GM21367 (cell line): ENCODE measurements around the gene TSPAN18.

Source experiments
- ATAC-seq: cut with Tn5 transposase; IDR thresholded peaks from one replicate; pipeline ENCODE4 v1.9.1; 2021; ENCODE audit not compliant: unreplicated experiment

The TSPAN18 gene

DNA sequence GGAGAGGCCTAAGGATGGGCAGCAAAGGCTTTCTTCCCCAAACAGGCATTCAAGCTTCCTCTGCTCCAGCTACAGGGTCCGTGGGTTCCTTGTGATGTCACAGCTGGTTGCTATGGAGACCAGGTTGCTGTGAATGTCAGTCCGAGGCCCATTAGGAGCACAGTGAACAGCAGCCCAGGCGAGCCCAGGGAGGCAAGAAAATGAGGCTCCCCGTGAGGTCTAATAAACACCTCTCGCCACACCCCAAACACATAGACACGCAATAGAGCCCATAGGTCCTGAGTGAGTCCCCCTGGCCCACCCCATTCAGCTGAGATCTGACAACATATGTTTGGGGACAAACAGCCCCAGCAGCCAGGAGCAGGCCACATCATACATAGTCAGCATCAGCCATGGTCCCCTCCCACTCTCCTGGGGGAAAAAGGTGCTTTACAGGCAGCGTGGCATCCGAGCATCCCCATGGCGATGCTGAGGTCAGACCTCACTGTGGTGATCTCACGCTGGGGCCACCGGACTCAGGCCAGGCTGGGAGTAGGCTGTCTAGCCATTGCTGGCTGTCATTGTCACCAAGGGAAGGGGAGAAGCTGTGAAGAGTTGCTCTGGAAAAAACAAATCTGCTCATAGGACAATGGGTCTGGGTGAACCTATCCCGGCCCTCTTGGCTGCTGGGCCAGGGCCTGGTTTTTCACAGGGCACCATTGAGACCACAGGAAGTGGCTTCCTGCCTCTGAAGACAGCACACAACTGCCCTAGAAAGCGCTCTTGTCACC is 247.1 kb downstream of the TSPAN18 start:
- no peak for ATAC-seq

DNA sequence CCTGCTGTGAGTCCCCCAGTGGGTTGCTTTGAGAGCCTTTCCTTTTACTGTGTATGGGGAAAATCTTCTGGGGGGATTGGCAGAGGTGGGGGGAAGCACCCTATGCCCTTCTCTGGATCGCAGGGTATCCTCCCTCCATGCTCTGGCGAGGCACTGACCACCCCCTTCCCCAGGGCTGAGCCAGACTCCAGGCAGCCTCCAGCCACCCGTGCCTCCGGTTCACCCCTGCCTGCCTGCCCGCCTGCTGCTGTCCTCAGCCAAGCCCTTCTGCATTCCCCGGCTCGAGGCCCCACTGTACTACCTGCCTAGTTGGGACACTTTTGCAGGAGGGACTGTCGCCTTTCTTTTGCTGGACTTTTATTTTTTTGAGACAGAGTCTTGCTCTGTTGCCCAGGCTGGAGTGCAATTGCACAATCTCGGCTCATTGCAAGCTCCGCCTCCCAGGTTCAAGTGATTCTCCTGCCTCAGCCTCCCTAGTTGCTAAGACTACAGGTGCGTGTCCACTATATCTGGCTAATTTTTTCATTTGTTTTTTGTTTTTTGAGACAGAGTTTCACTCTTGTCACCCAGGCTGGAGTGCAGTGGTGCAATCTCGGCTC is 247.7 kb downstream of the TSPAN18 start:
- ATAC-seq = no peak

DNA sequence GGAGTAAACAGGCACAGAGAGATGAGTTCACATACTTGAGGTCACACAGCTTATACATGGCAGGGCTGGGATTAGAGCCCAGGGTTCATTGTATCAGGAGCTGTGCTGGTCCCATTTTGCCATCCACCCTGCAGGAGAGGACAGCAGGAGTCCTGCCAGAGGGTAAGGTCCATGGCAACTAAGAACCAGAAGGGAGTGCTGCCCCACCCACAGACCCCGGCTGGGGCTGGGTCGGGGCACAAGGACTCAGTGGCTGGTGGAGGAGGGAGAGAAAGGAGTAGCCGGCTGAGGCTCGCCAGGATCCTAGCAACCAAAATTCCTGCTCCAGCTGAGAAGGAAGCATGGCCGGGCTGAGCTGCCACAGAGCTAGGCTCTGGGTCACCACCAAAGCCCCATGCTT is 249.8 kb downstream of the TSPAN18 start:
- no peak for ATAC-seq

DNA sequence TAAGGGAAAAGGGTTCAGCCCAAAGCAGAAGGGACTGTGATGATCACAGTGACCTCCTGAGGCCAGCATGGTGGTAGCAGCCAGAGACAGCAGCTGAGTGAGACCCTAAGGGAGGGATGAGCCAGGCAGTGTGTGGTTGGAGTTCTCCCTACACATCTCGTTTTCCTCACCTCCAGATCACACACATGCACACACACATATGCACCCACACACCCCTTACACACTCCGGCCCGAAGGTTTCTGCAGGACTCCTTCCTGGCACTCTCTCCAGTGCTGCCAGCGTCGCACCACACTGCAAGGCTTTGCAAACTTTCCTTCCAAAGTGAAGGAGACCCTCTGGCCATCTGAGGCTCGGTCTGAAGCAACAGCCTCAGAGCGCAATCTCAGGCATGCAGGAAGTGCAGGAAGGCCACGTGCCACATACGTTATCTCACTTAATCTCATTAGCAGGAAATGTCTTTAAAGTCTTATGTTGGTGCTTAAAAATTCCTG is 250.8 kb downstream of the TSPAN18 start:
- no peak for ATAC-seq

- no peak for ATAC-seq
Observed at GRCh38 chr11:44978274-44978960, 251.7 kb downstream of the TSPAN18 start.

DNA sequence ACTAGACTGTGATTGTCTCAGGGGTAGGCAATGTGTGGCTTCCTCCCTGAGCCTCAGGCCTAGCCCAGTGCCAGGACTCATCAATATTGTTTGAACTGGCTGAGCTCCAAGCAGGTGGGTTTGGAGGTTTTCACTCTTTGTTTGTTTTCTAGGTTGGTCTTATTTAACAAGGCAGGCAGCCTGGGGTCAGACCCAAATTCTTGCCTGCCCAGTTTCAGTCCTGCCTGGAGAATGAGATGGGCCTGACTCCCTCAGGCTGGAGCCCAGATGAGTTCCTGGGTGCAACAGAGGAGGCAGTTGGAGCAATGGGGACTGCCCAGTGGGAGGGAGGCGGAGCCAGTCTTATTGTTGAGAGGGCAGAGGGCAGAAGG is 252.2 kb downstream of the TSPAN18 start:
- ATAC-seq = no peak

GRCh38 chr11:44979543-44980399 is 253.0 kb downstream of the TSPAN18 start:
- no peak for ATAC-seq

- ATAC-seq = no peak
Observed at GRCh38 chr11:44980533-44981427, 254.0 kb downstream of the TSPAN18 start.
